Skin of body (tissue), 2 donors: ENCODE data around the gene HHIPL1. TPM values are rescaled to one million over a fixed set of nuclear protein-coding genes. Genes with fewer than 3 reads are reported as not detected.

ENCODE experiments used
- DNase-seq: peaks from one replicate; lab custom pipeline; 2025; lab: John Stamatoyannopoulos, UW
- total RNA-seq: library from RNA; depleted of rRNA; stranded (reverse); fragments of >200 nt; gene quantifications from one replicate; pipeline ENCODE4 v1.2.3, GENCODE V29; 2014

Gene HHIPL1
- total RNA-seq, 1 donor from 2014 or later: 0.99 TPM

DNA sequence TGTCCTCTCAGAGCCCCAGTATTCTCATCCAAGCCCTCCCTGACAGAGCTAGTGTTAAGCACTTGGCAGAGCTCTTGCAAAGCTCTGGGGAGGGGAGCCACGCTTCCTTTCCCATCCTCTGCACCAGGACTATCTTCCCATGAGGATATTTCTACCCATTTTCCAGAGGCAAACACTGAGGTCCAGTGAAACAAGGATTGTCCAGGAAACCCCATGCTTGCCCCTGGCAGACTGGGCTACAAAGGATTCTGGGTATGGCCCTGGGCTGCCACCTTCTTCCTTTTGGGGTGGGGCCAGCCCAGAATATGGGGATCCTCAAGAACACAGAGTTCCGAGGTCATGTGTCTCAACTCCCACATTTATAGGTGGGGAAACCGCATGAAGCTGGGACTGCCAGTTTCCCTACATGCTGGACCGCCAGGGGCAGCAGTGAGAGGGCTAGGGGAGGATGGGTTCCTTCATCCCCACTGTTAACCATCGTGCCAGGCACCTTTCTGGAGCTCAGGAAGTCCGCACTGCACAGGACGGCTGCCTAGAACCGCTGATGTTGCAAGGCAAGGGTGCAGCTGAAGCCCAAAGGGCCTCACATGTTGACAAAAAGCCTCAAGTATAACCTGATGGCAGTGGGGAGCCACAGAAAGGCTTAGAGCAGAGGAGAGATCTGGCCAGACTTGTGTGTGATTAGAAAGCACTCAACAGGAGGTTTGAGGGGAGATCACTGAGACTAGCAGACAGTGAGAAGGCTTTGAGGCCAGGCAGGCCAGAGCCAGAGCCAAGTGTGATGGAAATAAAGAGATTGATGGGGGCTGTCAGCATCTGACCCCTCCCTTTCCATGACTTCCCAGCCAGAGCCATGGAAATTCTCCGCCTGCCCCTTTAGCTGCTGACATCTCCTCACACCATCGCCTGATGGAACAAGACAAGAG is 35.4 kb upstream of the HHIPL1 start:
- DNase-seq: no peak

DNA sequence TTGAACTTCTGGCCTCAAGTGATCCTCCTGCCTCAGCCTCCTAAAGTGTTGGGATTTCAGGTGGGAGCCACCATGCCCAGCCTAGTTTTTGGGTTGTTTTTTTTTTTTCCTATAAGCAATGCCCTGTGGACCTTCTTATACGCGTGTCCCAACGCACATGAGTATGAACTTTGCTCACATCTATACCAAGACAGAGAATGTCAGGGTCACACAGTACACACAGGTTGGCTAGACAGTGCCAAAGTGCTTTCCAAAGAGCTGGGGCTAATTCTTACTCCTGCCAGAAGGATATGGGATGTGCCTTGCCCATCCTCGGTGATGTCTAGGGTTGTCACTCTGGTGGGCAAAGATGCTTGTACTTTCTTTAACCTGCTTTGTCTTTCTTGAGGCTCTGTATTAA is 33.3 kb upstream of the HHIPL1 start:
- DNase-seq: no peak

DNA sequence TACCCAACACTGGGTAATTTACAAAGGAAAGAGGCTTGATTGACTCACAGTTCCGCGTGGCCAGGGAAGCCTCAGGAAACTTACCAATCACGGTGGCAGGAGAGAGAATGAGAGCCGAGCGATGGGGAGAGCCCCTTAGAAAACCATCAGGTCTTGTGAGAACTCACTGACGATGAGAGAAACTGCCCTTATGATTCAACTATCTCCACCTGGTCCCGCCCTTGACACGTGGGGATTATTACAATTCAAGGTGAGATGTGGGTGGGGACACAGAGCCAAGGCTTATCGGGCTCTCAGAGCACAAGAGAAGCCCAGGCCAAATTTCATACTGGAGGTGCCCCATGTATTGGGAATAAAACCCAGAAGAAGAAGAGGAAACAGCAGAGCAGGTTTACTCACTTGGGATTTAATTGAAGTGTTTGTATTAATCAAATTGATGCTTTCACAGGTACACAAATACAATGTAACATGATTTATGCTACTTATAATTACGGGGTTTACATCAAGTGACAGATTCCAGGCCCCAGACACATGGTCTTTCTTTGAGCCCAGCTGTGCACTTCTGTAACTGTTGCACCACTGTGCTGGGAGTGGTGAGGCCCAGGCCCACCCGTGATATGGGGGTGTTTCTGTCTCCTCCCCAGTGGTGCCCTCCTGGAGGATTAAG is 32.7 kb upstream of the HHIPL1 start:
- no peak for DNase-seq

DNA sequence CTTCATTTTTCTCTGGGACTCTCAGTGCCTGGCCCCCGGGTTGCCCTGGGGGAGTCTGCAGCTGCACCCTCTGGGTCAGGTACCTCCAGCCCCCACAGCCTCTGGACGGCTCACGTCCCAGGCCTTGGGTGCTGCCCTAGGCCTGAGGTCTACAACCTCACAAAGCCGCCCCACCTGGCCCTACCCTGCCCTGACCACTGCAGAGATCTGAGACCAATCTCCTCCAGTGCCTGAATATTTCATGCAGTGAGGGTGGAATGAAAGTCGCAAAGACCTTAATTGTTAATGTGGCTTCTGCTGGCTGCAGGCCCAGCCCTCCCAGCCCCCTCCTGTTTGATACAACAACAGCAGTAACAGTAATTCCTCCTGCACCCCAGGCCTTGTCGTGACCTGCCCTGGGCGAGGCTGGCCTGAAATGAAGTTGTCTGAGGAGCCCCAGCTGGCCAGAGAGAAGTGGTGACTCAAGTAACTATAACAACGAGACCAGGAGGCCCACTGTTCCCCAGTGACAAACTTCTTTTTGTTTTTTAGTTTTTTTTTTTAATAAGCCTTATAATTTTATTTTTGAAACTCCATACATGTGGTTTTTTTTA is 32.1 kb upstream of the HHIPL1 start:
- DNase-seq: no peak

DNA sequence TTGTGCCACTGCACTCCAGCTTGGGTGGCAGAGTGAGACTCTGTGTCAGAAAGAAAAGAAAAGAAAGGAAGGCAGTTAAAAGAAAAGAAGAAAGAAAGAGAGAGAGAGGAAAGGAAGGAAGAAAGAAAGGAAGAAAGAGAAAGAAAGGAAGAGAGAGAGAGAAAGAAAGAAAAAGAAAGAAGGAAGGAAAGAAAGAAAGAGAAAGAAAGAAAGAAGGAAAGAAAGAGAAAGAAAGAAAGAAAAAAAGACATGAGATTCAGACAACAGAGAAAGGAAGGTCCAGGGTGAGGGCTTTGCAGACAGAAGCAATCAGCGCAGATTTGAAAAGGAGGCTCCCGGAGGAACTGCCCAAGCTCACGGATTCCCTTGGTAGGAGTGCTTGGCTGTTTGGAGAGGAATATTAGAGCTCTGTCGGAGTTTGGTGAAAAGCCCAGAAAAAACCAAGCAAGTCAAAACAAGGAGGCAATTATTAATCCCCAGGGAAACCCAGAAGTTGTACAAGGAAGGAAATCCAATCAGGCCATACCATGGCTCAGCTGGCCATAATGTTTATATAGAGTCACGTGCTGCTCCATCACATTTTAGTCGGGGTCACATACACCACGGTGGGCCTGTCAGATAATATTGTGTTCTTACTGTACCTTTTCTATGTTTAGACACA is 29.3 kb upstream of the HHIPL1 start:
- DNase-seq: no peak

DNA sequence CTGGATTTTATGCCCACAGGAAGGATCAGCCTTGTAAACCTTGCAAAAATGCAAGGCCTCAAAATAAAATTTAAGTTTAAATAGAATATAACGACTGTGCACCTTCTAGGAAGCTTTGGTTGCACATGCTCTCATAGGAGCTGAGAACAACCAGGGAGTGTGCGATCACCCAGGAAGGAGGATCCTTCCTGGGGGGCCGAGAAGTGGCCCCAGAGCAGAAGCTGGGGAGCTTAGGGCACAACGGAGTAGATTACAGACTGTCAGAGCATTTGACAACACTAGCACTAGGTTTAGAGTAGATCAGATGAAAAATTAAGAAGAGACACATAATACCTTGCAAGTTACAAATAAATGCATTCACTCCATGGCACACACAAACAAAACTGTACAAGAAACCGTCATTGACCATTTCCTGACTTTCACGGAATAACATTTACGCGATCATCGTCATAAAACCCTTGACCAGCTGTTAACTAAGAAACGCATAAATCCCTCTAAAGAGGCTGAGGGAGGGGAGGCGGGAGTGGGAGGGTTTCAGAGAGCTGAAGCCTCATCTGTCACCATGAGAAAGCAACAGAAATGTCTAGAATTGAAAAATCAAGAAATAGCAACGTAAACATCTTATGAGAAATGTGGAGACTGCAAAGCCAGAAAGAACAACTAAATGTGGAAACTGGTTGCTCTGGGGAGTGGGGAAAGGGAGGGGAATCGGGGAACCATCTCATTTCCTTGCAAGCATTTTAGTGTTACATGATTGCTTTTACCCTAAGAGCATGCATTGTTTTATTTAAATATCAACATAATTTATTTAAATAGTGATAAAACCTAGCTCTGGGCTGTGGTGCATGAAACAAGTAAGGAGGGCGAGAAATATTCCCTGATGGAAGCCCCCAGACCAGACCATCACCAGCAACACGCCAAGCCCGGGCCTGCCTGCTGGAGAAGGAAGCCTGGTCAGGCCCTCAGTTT is 27.8 kb upstream of the HHIPL1 start:
- DNase-seq: no peak

DNA sequence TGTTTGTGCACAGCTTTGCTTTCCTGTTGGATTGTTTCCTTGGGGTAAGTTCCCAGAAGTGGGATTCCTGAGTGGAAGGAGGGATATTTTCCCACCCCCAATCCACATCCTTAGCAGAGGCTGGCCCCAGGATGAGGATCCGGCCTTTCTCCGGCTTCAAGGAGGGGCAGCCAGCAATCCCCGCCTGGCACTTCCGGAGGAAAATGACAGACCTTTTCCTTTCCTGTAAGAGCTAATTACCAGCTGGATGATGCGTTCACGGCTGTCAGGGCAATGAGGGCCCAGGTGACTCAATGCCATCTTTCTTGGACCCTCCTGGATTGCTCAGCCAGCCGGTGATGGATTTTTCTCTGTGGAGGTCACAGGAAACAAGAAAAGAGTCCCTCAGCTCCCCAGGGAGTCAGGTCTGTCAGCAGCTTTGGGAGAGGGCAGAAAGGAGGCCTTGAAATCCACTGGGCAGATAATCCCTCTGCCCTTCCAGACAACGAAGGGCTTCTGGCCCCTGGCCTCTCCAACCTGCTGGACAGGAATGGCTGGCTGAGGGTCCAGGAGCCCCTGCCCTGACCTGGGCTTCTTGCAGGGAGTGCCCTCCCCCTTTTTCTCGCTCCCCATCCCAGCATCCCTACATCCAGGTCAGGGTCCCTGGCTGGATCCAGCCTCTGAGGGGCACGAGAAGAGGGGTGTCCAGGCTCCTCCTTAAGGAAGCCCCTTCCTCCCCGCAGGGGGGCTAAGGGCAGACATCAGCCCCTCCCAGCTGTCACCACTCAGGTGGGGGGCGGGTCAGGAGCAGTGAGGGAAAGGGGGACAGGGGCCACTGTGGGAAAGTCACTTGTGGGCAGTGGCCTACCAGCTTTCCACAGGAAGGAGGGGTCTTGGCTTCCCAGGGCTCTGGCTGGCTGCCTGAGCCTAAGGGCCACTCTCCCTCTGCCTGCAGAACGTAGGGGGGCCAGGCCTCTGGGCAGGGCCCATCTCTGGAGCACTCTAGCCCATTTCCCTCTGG is 24.8 kb upstream of the HHIPL1 start:
- no peak for DNase-seq

DNA sequence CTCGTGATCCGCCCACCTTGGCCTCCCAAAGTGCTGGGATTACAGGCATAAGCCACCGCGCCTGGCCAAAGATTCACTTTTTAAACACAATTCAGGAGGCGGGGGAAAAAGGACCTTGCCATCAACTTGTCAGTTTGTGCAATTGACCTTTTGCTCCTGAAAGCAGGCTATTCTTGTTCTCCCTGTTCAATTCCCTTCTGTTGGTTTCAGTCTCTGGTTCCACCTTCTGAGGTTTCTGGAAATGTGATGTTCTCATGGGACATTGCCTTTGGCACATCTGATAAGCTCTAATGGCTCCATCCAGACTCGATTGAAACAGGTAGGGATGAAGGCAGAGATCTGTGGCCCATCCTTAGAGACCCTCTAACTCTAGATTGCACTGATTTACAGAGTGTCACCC is 23.0 kb upstream of the HHIPL1 start:
- DNase-seq: no peak

DNA sequence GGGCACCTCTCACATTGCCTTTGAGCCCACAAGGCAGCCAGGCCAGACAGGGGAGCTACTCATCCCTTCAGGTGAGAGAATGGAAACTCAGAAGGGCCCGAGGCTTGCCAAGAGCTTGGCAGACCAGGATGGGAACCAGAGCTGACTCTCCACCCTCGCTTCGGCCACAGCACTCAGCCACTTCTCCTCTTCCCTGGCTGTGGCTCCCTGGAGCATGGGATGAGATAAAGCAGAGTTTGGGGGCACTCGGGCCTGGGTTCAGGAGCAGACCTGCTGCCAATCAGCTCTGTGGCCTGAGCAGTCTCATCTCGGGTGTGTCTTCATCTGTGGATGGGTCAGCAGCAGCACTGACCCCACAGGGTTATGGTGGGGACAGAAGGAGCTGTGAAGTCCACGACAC is 20.9 kb upstream of the HHIPL1 start:
- DNase-seq: no peak

DNA sequence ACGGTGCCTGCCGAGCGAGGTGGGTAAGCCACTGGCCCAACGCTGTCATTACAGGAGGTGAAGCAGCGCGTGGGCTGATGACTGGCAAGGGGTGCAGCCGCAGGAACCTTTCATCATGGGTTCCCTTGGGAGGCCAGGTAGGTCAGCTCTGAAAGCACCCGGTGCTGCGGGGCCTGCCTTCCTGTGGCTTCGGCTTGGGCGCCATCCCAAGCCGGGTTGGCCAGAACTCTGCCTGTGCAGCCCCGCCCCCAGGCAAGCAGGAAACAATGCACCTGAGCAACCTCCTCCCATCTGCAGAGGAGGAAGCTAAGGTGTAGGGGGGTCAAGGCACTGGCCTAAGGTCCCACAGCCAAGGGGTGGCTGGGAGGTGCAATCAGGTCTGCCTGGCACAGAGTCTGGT is 20.0 kb upstream of the HHIPL1 start:
- no peak for DNase-seq

DNA sequence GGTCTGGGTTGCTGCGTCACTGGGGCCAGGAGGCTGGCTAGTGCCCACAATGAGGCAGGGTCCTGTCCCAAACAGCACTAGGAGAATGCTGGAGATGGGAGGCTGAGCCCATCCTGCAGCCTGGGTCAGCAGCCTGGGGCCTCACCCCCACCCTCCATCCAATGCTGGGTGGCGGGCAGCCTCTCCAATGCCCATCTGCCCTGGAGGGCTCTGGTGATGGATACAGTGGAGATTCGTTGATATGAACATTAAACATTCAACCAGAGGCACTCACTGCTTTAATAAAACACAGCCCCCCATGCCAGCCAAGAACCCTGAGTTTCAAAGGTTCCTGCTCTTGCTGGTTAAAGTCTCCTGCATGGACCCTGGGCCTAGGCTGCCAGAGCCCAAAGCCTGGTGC is 19.5 kb upstream of the HHIPL1 start:
- DNase-seq: no peak

DNA sequence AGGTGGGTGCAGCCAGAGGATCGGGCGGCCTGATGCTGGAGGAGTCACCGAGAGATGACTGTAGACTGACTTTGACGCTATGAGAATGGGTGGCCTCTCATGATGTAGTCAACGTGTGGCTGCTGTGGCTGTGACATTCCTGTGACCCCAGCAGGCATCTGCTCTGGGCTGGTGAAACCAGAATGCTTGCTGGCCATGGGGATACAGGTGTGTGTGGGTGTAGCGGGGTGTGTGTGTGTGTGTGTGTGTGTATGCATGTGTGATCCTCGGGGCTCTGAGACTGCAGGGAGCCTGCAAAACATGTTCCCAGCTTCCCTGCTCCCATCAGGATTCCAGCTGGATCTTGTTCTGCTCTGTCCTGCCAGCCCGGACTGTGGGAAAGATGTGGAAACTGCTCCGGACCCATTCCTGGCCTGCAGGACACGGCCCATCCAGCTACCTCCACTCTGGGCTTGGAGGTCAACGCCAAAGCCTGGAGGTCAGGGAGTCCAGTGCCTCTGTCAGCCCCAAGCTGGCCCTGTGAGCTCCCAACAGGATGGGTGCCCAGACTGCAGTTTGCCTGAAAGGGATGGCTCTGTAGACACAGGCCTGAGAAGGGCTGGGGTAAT is 18.8 kb upstream of the HHIPL1 start:
- DNase-seq: no peak

DNA sequence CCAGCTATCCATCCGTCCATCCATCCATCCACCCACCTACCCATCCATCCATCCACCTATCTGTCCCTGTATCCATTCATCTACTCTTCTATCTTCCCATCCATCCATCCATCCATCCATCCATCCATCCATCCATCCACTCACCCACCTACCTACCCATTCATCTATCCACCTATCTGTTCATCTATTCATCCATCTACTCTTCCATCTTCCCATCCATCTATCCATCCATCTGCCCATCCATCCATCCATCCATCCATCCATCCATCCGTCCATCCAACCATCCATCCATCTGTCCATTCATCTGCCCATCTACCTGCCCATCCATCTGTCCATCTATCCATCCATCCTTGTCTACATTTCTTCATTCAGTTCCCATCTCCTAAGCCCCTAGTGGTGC is 17.8 kb upstream of the HHIPL1 start:
- no peak for DNase-seq

DNA sequence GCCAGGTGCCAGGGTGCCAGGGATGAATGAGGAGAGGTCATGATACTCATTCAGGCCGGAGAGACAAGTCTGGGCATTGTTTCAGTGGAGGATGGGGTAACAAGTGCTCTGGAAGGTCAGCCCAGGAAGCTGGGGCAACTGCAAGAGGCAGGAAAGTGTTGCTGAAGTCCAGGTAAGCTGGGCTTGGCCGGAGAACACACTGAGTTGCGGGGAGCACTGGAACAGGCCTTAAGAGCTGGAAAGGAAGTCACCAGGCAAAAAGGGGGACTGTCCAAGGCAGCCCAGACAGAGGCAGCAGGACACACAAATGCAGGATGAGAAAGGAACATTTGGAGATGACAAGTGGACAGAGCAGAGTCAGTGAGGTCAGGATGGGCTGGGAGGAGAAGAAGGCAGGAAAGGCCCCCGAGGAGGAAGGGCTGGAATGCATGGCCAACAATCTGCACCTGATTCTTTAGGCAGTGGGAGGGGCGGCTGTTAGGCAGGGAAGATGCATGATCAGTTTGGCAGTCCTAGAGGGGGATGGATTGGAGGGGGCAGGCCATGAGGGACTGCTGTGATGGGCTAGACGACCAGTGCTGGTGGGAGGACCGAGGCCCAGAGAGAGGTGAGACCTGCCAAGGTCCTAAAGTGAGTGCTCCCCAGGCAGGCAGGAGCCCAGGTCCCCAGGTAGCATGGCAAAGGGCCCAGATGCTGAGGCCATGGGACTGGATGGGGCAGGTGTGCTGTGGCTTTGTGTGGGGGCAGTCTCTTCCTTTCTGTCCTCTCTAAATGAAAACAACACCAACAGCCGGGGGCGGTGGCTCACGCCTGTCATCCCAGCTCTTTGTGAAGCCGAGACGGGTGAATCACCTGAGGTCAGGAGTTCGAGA is 17.2 kb upstream of the HHIPL1 start:
- DNase-seq: no peak

DNA sequence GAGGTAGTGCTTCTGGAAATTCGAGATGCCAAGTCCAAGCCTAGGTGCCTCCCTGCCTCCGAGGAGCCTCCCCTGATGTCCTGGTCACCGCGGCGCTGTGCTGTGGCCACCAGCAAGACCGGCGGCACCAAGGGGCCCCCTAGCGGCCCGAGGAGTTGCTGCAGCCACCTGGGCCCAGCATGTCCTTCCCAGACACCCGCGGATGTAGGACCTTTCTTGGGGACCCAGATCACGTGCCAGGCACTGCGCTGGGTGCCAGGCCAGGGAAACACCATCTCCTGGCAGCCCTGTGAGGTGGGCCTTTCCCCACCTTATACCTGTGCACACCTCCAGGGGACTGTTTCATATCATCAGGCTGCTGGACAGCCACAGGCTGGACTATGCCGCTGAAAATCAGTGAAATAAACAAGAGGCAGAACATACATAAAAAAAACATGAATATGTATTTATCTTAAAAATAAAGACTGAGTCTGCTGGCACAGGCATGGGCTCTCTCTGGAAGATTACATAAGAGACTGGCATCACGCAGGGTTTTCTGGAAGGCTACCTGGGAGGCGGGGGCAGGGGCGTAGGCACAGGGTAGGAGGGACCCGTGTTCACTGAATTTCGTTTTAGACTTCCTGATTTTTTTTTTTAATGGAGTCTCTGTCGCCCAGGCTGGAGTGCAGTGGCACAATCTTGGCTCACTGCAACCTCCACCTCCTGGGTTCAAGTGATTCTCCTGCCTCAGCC is 15.9 kb upstream of the HHIPL1 start:
- DNase-seq: peak; percentile 4

DNA sequence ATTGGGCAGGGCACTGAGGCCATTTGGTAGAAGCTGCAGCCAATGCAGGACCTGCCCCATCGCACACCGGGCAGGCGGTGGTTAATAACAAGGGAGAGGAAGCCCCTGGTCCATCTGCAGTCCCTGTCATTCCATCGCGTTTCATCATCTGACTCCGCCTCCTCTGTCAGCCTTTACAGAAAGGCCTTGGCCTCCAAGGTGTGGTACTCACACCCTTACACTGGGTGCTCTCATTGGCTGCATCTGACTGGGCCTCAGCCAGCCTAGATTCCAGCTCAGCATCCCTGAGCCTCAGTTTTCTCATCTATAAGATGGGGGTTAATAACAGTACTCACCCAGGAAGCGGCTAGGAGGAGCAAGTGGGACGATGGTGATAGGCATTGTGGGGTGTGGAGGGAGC is 14.7 kb upstream of the HHIPL1 start:
- DNase-seq: no peak

DNA sequence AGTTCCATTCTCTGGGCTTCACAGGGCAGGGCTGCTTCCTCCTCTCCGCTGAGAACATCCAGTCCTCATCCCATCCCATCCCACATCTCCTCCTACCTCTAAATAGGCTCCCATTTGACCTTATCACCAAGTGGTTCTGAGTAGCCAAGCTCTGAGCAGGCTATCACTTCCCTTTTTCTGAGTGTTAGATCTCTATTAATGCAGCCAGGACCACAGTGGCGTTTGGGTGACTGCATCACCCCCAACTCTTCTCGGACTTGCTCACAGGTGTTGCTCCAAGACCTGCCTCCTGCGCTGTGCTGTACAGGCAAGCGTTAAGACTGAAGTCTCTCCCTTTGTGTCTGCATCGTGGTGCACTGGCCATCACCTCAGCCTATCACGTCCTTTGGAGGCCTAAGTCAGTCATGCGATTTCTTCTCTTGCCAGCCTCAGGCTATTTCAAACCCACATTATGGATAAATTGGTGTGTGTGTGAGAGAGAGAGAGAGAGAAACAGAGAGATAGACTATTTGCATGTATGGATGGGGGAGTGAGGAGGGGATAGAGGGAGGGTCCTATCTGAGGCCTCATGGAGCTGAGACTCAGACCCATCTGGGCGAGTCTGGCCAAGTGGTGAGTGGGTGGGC is 12.4 kb upstream of the HHIPL1 start:
- no peak for DNase-seq
